ENCODE results near the gene TRPV4.

The TRPV4 gene

GRCh38 chr12:109771746-109772621 is 61.2 kb downstream of the TRPV4 start:
- no peaks in the 10 kb centered on the region for H3K9me3 ChIP-seq (ENCODE audit: control insufficient read depth in 2 of 2, low read length in 2 of 2)
- no peak overlapping the region for H3K9ac ChIP-seq (ENCODE audit: low read depth in 1 of 2, low read length in 2 of 2)
- H3K4me1 ChIP-seq (ENCODE audit: control insufficient read depth in 2 of 2, insufficient read depth in 2 of 2, low read length in 2 of 2), result peaks cover 0 to 7% of the 10 kb centered on the region in 2 donors
- H3K27me3 ChIP-seq (ENCODE audit: control insufficient read depth in 2 of 2, insufficient read depth in 2 of 2, low read length in 2 of 2), result peaks cover 0 to 1% of the 10 kb centered on the region in 2 donors
- H3K36me3 ChIP-seq (ENCODE audit: control insufficient read depth in 2 of 2, insufficient read depth in 2 of 2, low read length in 2 of 2), result no peaks in the 10 kb centered on the region
- no peak overlapping the region for H3K27ac ChIP-seq (ENCODE audit: low read depth in 2 of 2, low read length in 2 of 2)
- H3K4me3 ChIP-seq (ENCODE audit: low read length in 2 of 2), result no peak overlapping the region

GRCh38 chr12:109770861-109771670 is 62.1 kb downstream of the TRPV4 start:
- H3K4me1 ChIP-seq (ENCODE audit: control insufficient read depth in 2 of 2, insufficient read depth in 2 of 2, low read length in 2 of 2), result peaks cover 0 to 7% of the 10 kb centered on the region in 2 donors
- no peak overlapping the region for H3K27ac ChIP-seq (ENCODE audit: low read depth in 2 of 2, low read length in 2 of 2)
- peaks cover 0 to 1% of the 10 kb centered on the region in 2 donors for H3K27me3 ChIP-seq (ENCODE audit: control insufficient read depth in 2 of 2, insufficient read depth in 2 of 2, low read length in 2 of 2)
- H3K9ac ChIP-seq (ENCODE audit: low read depth in 1 of 2, low read length in 2 of 2), result no peak overlapping the region
- H3K4me3 ChIP-seq (ENCODE audit: low read length in 2 of 2), result no peak overlapping the region
- no peaks in the 10 kb centered on the region for H3K36me3 ChIP-seq (ENCODE audit: control insufficient read depth in 2 of 2, insufficient read depth in 2 of 2, low read length in 2 of 2)
- no peaks in the 10 kb centered on the region for H3K9me3 ChIP-seq (ENCODE audit: control insufficient read depth in 2 of 2, low read length in 2 of 2)

- H3K4me3 ChIP-seq (ENCODE audit: low read length in 2 of 2), result no peak overlapping the region
- no peaks in the 10 kb centered on the region for H3K36me3 ChIP-seq (ENCODE audit: control insufficient read depth in 2 of 2, insufficient read depth in 2 of 2, low read length in 2 of 2)
- H3K4me1 ChIP-seq (ENCODE audit: control insufficient read depth in 2 of 2, insufficient read depth in 2 of 2, low read length in 2 of 2), result peaks cover 0 to 7% of the 10 kb centered on the region in 2 donors
- peaks cover 0 to 1% of the 10 kb centered on the region in 2 donors for H3K27me3 ChIP-seq (ENCODE audit: control insufficient read depth in 2 of 2, insufficient read depth in 2 of 2, low read length in 2 of 2)
- no peak overlapping the region for H3K27ac ChIP-seq (ENCODE audit: low read depth in 2 of 2, low read length in 2 of 2)
- no peak overlapping the region for H3K9ac ChIP-seq (ENCODE audit: low read depth in 1 of 2, low read length in 2 of 2)
- H3K9me3 ChIP-seq (ENCODE audit: control insufficient read depth in 2 of 2, low read length in 2 of 2), result no peaks in the 10 kb centered on the region
Observed at GRCh38 chr12:109770104-109770860, 62.9 kb downstream of the TRPV4 start.

GRCh38 chr12:109768901-109769670 is 64.1 kb downstream of the TRPV4 start:
- Histone ChIP-seq H3K4me3 (ENCODE audit: low read length in 2 of 2) (no peak overlapping the region), H3K4me1 (ENCODE audit: control insufficient read depth in 2 of 2, insufficient read depth in 2 of 2, low read length in 2 of 2) (peaks cover 0 to 7% of the 10 kb centered on the region in 2 donors), H3K9ac (ENCODE audit: low read depth in 1 of 2, low read length in 2 of 2) (no peak overlapping the region), H3K9me3 (ENCODE audit: control insufficient read depth in 2 of 2, low read length in 2 of 2) (no peaks in the 10 kb centered on the region), H3K36me3 (ENCODE audit: control insufficient read depth in 2 of 2, insufficient read depth in 2 of 2, low read length in 2 of 2) (no peaks in the 10 kb centered on the region), H3K27ac (ENCODE audit: low read depth in 2 of 2, low read length in 2 of 2) (no peak overlapping the region), H3K27me3 (ENCODE audit: control insufficient read depth in 2 of 2, insufficient read depth in 2 of 2, low read length in 2 of 2) (no peaks in the 10 kb centered on the region)

GRCh38 chr12:109767991-109768900 is 65.0 kb downstream of the TRPV4 start:
- H3K4me1 ChIP-seq (ENCODE audit: control insufficient read depth in 2 of 2, insufficient read depth in 2 of 2, low read length in 2 of 2), result peaks cover 0 to 2% of the 10 kb centered on the region in 2 donors
- no peak overlapping the region for H3K4me3 ChIP-seq (ENCODE audit: low read length in 2 of 2)
- H3K27ac ChIP-seq (ENCODE audit: low read depth in 2 of 2, low read length in 2 of 2), result no peak overlapping the region
- no peak overlapping the region for H3K9ac ChIP-seq (ENCODE audit: low read depth in 1 of 2, low read length in 2 of 2)
- no peaks in the 10 kb centered on the region for H3K27me3 ChIP-seq (ENCODE audit: control insufficient read depth in 2 of 2, insufficient read depth in 2 of 2, low read length in 2 of 2)
- no peaks in the 10 kb centered on the region for H3K9me3 ChIP-seq (ENCODE audit: control insufficient read depth in 2 of 2, low read length in 2 of 2)
- H3K36me3 ChIP-seq (ENCODE audit: control insufficient read depth in 2 of 2, insufficient read depth in 2 of 2, low read length in 2 of 2), result no peaks in the 10 kb centered on the region

GRCh38 chr12:109767456-109767855 is 65.7 kb downstream of the TRPV4 start:
- Histone ChIP-seq H3K4me3 (ENCODE audit: low read length in 2 of 2) (no peak overlapping the region), H3K27me3 (ENCODE audit: control insufficient read depth in 2 of 2, insufficient read depth in 2 of 2, low read length in 2 of 2) (no peaks in the 10 kb centered on the region), H3K36me3 (ENCODE audit: control insufficient read depth in 2 of 2, insufficient read depth in 2 of 2, low read length in 2 of 2) (no peaks in the 10 kb centered on the region), H3K9me3 (ENCODE audit: control insufficient read depth in 2 of 2, low read length in 2 of 2) (no peaks in the 10 kb centered on the region), H3K4me1 (ENCODE audit: control insufficient read depth in 2 of 2, insufficient read depth in 2 of 2, low read length in 2 of 2) (peaks cover 0 to 3% of the 10 kb centered on the region in 2 donors), H3K9ac (ENCODE audit: low read depth in 1 of 2, low read length in 2 of 2) (no peak overlapping the region), H3K27ac (ENCODE audit: low read depth in 2 of 2, low read length in 2 of 2) (no peak overlapping the region)

GRCh38 chr12:109766251-109766778 is 66.9 kb downstream of the TRPV4 start:
- Histone ChIP-seq H3K27me3 (ENCODE audit: control insufficient read depth in 2 of 2, insufficient read depth in 2 of 2, low read length in 2 of 2) (no peaks in the 10 kb centered on the region), H3K9ac (ENCODE audit: low read depth in 1 of 2, low read length in 2 of 2) (no peak overlapping the region), H3K4me3 (ENCODE audit: low read length in 2 of 2) (no peak overlapping the region), H3K4me1 (ENCODE audit: control insufficient read depth in 2 of 2, insufficient read depth in 2 of 2, low read length in 2 of 2) (peaks cover 0 to 3% of the 10 kb centered on the region in 2 donors), H3K27ac (ENCODE audit: low read depth in 2 of 2, low read length in 2 of 2) (no peak overlapping the region), H3K9me3 (ENCODE audit: control insufficient read depth in 2 of 2, low read length in 2 of 2) (no peaks in the 10 kb centered on the region), H3K36me3 (ENCODE audit: control insufficient read depth in 2 of 2, insufficient read depth in 2 of 2, low read length in 2 of 2) (no peaks in the 10 kb centered on the region)

GRCh38 chr12:109765446-109765810 is 67.8 kb downstream of the TRPV4 start:
- no peaks in the 10 kb centered on the region for H3K36me3 ChIP-seq (ENCODE audit: control insufficient read depth in 2 of 2, insufficient read depth in 2 of 2, low read length in 2 of 2)
- no peaks in the 10 kb centered on the region for H3K9me3 ChIP-seq (ENCODE audit: control insufficient read depth in 2 of 2, low read length in 2 of 2)
- H3K4me1 ChIP-seq (ENCODE audit: control insufficient read depth in 2 of 2, insufficient read depth in 2 of 2, low read length in 2 of 2), result peaks cover 0 to 3% of the 10 kb centered on the region in 2 donors
- H3K27ac ChIP-seq (ENCODE audit: low read depth in 2 of 2, low read length in 2 of 2), result no peak overlapping the region
- no peak overlapping the region for H3K4me3 ChIP-seq (ENCODE audit: low read length in 2 of 2)
- H3K9ac ChIP-seq (ENCODE audit: low read depth in 1 of 2, low read length in 2 of 2), result no peak overlapping the region
- no peaks in the 10 kb centered on the region for H3K27me3 ChIP-seq (ENCODE audit: control insufficient read depth in 2 of 2, insufficient read depth in 2 of 2, low read length in 2 of 2)
